Measurements from ENCODE around the gene RLBP1. TPM values are rescaled to one million over a fixed set of nuclear protein-coding genes. Genes with fewer than 3 reads are reported as not detected.

Gene RLBP1
- total and polyA plus RNA-seq, 2 experiments from 2014 or later: not detected

GRCh38 chr15:89211678-89212170 is 9.7 kb downstream of the RLBP1 start:
- H3K4me2 ChIP-seq: no peak overlapping the region
- DNase-seq (ENCODE audit: low spot score): no peak
- H3K27me3 ChIP-seq: no peaks in the 10 kb centered on the region
- H3K4me3 ChIP-seq: no peak overlapping the region
- no peaks in the 10 kb centered on the region for H3K79me2 ChIP-seq
- no peaks in the 10 kb centered on the region for H4K20me1 ChIP-seq (ENCODE audit: insufficient read depth, poor library complexity, severe bottlenecking)
- WGBS (ENCODE audit: low lambda C conversion rate, missing lambda C conversion rate): 68% methylated on average over 5 of the region's 5 CpGs
- no peak overlapping the region for H3K27ac ChIP-seq
- H3K36me3 ChIP-seq (replicated peaks; ENCODE audit: insufficient read depth, low read depth): no peaks in the 10 kb centered on the region
- no peaks in the 10 kb centered on the region for H3K4me1 ChIP-seq (ENCODE audit: insufficient read depth)
- H3K9me3 ChIP-seq (ENCODE audit: low read depth): no peaks in the 10 kb centered on the region
- TF ChIP-seq EZH2 (IDR thresholded peaks at IDR 0.05; ENCODE audit: borderline replicate concordance) (no peak), CTCF (IDR thresholded peaks at IDR 0.05; ENCODE audit: poor library complexity) (no peak), EZH2phosphoT487 (IDR thresholded peaks at IDR 0.05; ENCODE audit: low read depth, severe bottlenecking, unreplicated experiment) (no peak)
- H3K9me2 ChIP-seq (replicated peaks; ENCODE audit: insufficient read depth): no peaks in the 10 kb centered on the region
- no peak overlapping the region for H2AFZ ChIP-seq

GRCh38 chr15:89209057-89209456 is 12.3 kb downstream of the RLBP1 start:
- Histone ChIP-seq H3K27ac (no peak overlapping the region), H3K9me2 (replicated peaks; ENCODE audit: insufficient read depth) (no peaks in the 10 kb centered on the region), H3K27me3 (no peaks in the 10 kb centered on the region), H3K36me3 (replicated peaks; ENCODE audit: insufficient read depth, low read depth) (no peaks in the 10 kb centered on the region), H3K79me2 (no peaks in the 10 kb centered on the region), H3K9me3 (ENCODE audit: low read depth) (no peaks in the 10 kb centered on the region), H3K4me3 (no peak overlapping the region), H3K4me1 (ENCODE audit: insufficient read depth) (no peaks in the 10 kb centered on the region), H4K20me1 (ENCODE audit: insufficient read depth, poor library complexity, severe bottlenecking) (no peaks in the 10 kb centered on the region), H2AFZ (no peak overlapping the region), H3K4me2 (no peak overlapping the region)
- no peak for TF ChIP-seq EZH2phosphoT487 (IDR thresholded peaks at IDR 0.05; ENCODE audit: low read depth, severe bottlenecking, unreplicated experiment)
- TF ChIP-seq EZH2 (IDR thresholded peaks at IDR 0.05; ENCODE audit: borderline replicate concordance): no peak
- TF ChIP-seq CTCF (IDR thresholded peaks at IDR 0.05; ENCODE audit: poor library complexity): no peak
- no peak for DNase-seq (ENCODE audit: low spot score)
- 81% methylated on average over 1 of the region's 1 CpG for WGBS (ENCODE audit: low lambda C conversion rate, missing lambda C conversion rate)

- Histone ChIP-seq H4K20me1 (ENCODE audit: insufficient read depth, poor library complexity, severe bottlenecking) (no peaks in the 10 kb centered on the region), H3K9me2 (replicated peaks; ENCODE audit: insufficient read depth) (no peaks in the 10 kb centered on the region), H3K9me3 (ENCODE audit: low read depth) (no peaks in the 10 kb centered on the region), H2AFZ (no peak overlapping the region), H3K36me3 (replicated peaks; ENCODE audit: insufficient read depth, low read depth) (no peaks in the 10 kb centered on the region), H3K27me3 (no peaks in the 10 kb centered on the region), H3K4me2 (no peak overlapping the region), H3K79me2 (no peaks in the 10 kb centered on the region), H3K4me3 (no peak overlapping the region), H3K4me1 (ENCODE audit: insufficient read depth) (no peaks in the 10 kb centered on the region), H3K27ac (no peak overlapping the region)
- no peak for TF ChIP-seq EZH2 (IDR thresholded peaks at IDR 0.05; ENCODE audit: borderline replicate concordance)
- TF ChIP-seq EZH2phosphoT487 (IDR thresholded peaks at IDR 0.05; ENCODE audit: low read depth, severe bottlenecking, unreplicated experiment): no peak
- TF ChIP-seq CTCF (IDR thresholded peaks at IDR 0.05; ENCODE audit: poor library complexity): no peak
- no peak for DNase-seq (ENCODE audit: low spot score)
These were observed 13.1 kb downstream of the RLBP1 start for GRCh38 chr15:89208256-89208655.

- no peak overlapping the region for H3K4me3 ChIP-seq
- H2AFZ ChIP-seq: no peak overlapping the region
- H3K79me2 ChIP-seq: no peaks in the 10 kb centered on the region
These were observed 14.5 kb downstream of the RLBP1 start for GRCh38 chr15:89206908-89207331.

More at GRCh38 chr15:89206908-89207331, 14.5 kb downstream of the RLBP1 start:
- WGBS (ENCODE audit: low lambda C conversion rate, missing lambda C conversion rate): 9% methylated on average over 14 of the region's 14 CpGs
- peak overlapping the region; percentile 70 for H3K4me2 ChIP-seq
- H3K27ac ChIP-seq: no peak overlapping the region
- H3K36me3 ChIP-seq (replicated peaks; ENCODE audit: insufficient read depth, low read depth): no peaks in the 10 kb centered on the region
- no peaks in the 10 kb centered on the region for H3K27me3 ChIP-seq
- TF ChIP-seq EZH2phosphoT487 (IDR thresholded peaks at IDR 0.05; ENCODE audit: low read depth, severe bottlenecking, unreplicated experiment) (no peak), EZH2 (IDR thresholded peaks at IDR 0.05; ENCODE audit: borderline replicate concordance) (no peak), CTCF (IDR thresholded peaks at IDR 0.05; ENCODE audit: poor library complexity) (peak; percentile 95)
- H4K20me1 ChIP-seq (ENCODE audit: insufficient read depth, poor library complexity, severe bottlenecking): no peaks in the 10 kb centered on the region
- no peaks in the 10 kb centered on the region for H3K9me2 ChIP-seq (replicated peaks; ENCODE audit: insufficient read depth)
- peak; percentile 84 for DNase-seq (ENCODE audit: low spot score)
- H3K4me1 ChIP-seq (ENCODE audit: insufficient read depth): no peaks in the 10 kb centered on the region
- no peaks in the 10 kb centered on the region for H3K9me3 ChIP-seq (ENCODE audit: low read depth)
